Stomach (tissue), 9 donors: ENCODE measurements around the gene HEPH. TPM values are rescaled to one million over a fixed set of nuclear protein-coding genes. Genes with fewer than 3 reads are reported as not detected.

ENCODE experiments used
- DNase-seq, 2 donors: peaks; one replicate each; pipeline versions ENCODE4 v3.0.0 to v3.0.0-alpha.2; 2013 to 2019
- H3K27ac ChIP-seq, 5 donors: fragments of 200-600 bp in 4 of 5; sonication (generic) in 4 of 5; one replicate each; pipeline ENCODE4 v1.5.1; 2013 to 2019; ENCODE audit warnings: mild to moderate bottlenecking in 1 of 5, moderate library complexity in 1 of 5
- H3K27me3 ChIP-seq, 3 donors: fragments of 200-600 bp; sonication (generic); one replicate each; pipeline ENCODE4 v1.5.1; 2017 to 2019; ENCODE audit warnings: mixed run types in 1 of 3
- H3K36me3 ChIP-seq, 4 donors: fragments of 200-600 bp; sonication (generic); 1 replicate in 3 of 4; 2 replicates in 1 of 4; pipeline ENCODE4 v1.5.1; 2016 to 2019
- H3K4me1 ChIP-seq, 4 donors: fragments of 200-600 bp; sonication (generic); one replicate each; pipeline ENCODE4 v1.5.1; 2016 to 2019
- H3K4me3 ChIP-seq, 4 donors: fragments of 200-600 bp; sonication (generic) in 3 of 4; one replicate each; pipeline ENCODE4 v1.5.1; 2016 to 2019; ENCODE audit warnings: mild to moderate bottlenecking in 1 of 4
- H3K9me3 ChIP-seq, 4 donors: fragments of 200-600 bp; sonication (generic); one replicate each; pipeline ENCODE4 v1.5.1; 2016 to 2019
- CTCF ChIP-seq, 7 experiments: fragments of 450-650 bp in 4 of 7; fragments of 200-600 bp in 3 of 7; sonication (generic) in 3 of 7; IDR thresholded peaks; one replicate each; pipeline ENCODE4 v1.5.1; 2016 to 2019; ENCODE audit warnings: antibody characterized with exemption in 7 of 7, control low read depth in 2 of 7, mild to moderate bottlenecking in 1 of 7
- EP300 ChIP-seq: sonication (generic); formaldehyde crosslinking; IDR thresholded peaks from one replicate; pipeline ENCODE4 v1.6.1; 2017; ENCODE audit warnings: antibody characterized with exemption
- POLR2A ChIP-seq, 4 donors: fragments of 450-650 bp; IDR thresholded peaks; one replicate each; pipeline ENCODE4 v1.6.1; 2016; ENCODE audit warnings: antibody characterized with exemption in 4 of 4, control low read depth in 2 of 4, mild to moderate bottlenecking in 1 of 4, moderate library complexity in 1 of 4
- POLR2AphosphoS5 ChIP-seq, 3 donors: sonication (generic); formaldehyde crosslinking; IDR thresholded peaks; one replicate each; pipeline ENCODE4 v1.6.1; 2016; ENCODE audit warnings: antibody characterized with exemption in 3 of 3
- WGBS, 5 donors: extraction: QIAGEN DNeasy Blood & Tissue Kit in 3 of 5; methylation state at CpG; one replicate each; pipeline versions ENCODE4 v1.1.5 to v1.1.7; 2013 to 2018; 5-methylcytosine and 5-hydroxymethylcytosine counted together
- intact Hi-C: fragments of 100-400 bp; cut with DNase I; formaldehyde crosslinking; loops from one replicate; pipeline ENCODE4 v1.15.1; 2023; ENCODE audit warnings: low total_unique reads
- polyA plus RNA-seq, 3 donors: library from polyadenylated mRNA; stranded (reverse); fragments of 200-250 nt; gene quantifications; one replicate each; pipeline ENCODE4 v1.2.3, GENCODE V29; 2013
- total RNA-seq, 5 donors: library from RNA; depleted of rRNA; stranded (reverse); fragments of >200 nt; gene quantifications; one replicate each; pipeline versions ENCODE4 v1.1.0 to v1.2.3, GENCODE V29; 2014 to 2016
- donor health status: healthy with polysubstance abuse.
- donor health status: Bipolar disorder and iron deficiency.
- donor health status: healthy.

The HEPH gene
- total and polyA plus RNA-seq, 8 donors, result 0.93 to 94.7 (median 12.4) TPM

DNA sequence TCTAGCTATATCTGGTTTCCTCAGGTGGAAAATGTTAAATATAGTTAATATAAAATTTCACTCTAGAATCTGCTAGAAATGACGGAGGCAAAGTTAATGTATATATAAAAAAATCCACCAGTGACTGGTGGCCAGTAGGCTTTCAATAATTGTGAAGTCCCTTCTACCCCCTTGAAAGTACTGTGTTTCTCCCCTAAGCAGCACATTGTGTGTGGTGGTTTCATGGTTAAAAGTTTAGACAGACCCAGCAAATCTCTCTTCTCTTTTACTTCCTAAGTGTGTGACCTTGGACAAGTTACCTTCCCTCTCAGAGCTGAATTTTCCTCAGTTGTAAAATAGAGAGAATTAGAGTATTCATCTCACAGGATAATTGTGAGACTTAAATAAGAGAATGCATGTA lies 600 bp upstream of the HEPH start:
- Histone ChIP-seq H3K27ac (no peak overlapping the region), H3K36me3 (no peaks in the 10 kb centered on the region), H3K9me3 (no peaks in the 10 kb centered on the region), H3K4me3 (no peak overlapping the region), H3K4me1 (peaks cover 0 to 4% (median 0%) of the 10 kb centered on the region in 4 donors), H3K27me3 (no peaks in the 10 kb centered on the region)
- intact Hi-C loops, result no loop called here
- 40 to 82% (median 68%) methylated on average over 1 of the region's 1 CpG for WGBS, 5 donors
- DNase-seq, result no peak
- TF ChIP-seq POLR2AphosphoS5 (IDR thresholded peaks at IDR 0.05) (no peak), POLR2A (IDR thresholded peaks at IDR 0.05) (no peak), CTCF (IDR thresholded peaks at IDR 0.05) (no peak), EP300 (no peak)

DNA sequence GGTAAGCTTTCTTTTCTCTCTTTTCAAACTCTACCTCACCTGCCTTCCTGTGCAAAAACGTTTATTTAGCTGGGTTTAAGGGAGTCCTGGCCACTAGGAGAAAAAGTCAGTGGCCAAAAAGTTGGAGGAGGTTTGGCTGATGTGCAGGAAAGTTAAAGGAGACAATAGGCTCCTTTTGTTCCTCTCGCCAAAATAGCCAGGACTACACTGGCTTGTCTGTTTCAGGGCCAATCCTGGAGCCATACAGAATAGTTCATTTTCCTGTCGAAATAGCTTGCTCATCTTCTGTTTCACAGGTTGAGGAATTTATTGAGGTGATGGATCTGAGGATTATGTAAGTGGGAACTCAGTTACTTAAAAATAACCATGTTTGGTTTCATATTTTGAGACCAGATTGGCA lies 423 bp downstream of the HEPH start:
- WGBS, 5 donors, result 19 to 24% (median 23%) methylated on average over 3 of the region's 3 CpGs
- H3K27me3 ChIP-seq, result no peaks in the 10 kb centered on the region
- DNase-seq, result no peak
- no peak for TF ChIP-seq CTCF (IDR thresholded peaks at IDR 0.05)
- H3K36me3 ChIP-seq, result no peaks in the 10 kb centered on the region
- H3K9me3 ChIP-seq, result no peaks in the 10 kb centered on the region
- H3K4me1 ChIP-seq, result peaks cover 0 to 4% (median 0%) of the 10 kb centered on the region in 4 donors
- intact Hi-C loops, result no loop called here
- H3K4me3 ChIP-seq, result peak overlapping the region; percentile 23 to 35 (median 29)
- H3K27ac ChIP-seq, result peak overlapping the region in 2 of 5 donors; percentile 13 to 39

DNA sequence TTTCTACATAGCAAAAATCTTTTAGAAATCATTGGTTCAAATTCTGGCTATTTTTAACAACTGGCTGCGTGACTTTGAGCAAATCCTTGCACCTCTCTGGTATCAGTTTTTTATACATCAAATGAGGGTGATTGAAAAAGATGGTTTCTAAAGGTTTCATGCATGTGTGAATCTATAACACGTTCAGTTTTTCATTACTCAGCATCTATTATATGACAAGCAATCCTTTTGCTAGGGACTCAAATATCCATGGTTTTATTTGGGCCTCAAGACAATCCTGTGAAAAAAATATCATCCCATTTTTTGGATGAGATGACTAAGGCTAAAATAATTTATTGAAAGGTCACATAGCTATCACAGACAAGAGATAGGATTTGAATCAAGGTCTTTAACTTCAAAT lies 884 bp downstream of the HEPH start:
- H3K27ac ChIP-seq, result peak overlapping the region in 1 of 5 donors; percentile 13
- intact Hi-C loops, result no loop called here
- DNase-seq, result no peak
- H3K36me3 ChIP-seq, result no peaks in the 10 kb centered on the region
- no peaks in the 10 kb centered on the region for H3K9me3 ChIP-seq
- TF ChIP-seq CTCF (IDR thresholded peaks at IDR 0.05) (no peak), EP300 (no peak)
- H3K4me3 ChIP-seq, result peak overlapping the region; percentile 23 to 35 (median 29)
- H3K27me3 ChIP-seq, result no peaks in the 10 kb centered on the region
- WGBS, 5 donors, result 23 to 49% (median 33%) methylated on average over 2 of the region's 2 CpGs
- H3K4me1 ChIP-seq, result peaks cover 0 to 4% (median 0%) of the 10 kb centered on the region in 4 donors

GRCh38 chrX:66166671-66167070 lies 2.6 kb downstream of the HEPH start:
- no peak for TF ChIP-seq POLR2A (IDR thresholded peaks at IDR 0.05)
- TF ChIP-seq POLR2AphosphoS5 (IDR thresholded peaks at IDR 0.05), result no peak
- TF ChIP-seq EP300, result no peak
- no peak for TF ChIP-seq CTCF (IDR thresholded peaks at IDR 0.05)
- Histone ChIP-seq H3K36me3 (no peaks in the 10 kb centered on the region), H3K27me3 (no peaks in the 10 kb centered on the region), H3K9me3 (no peaks in the 10 kb centered on the region), H3K27ac (no peak overlapping the region), H3K4me1 (peaks cover 0 to 4% (median 0%) of the 10 kb centered on the region in 4 donors), H3K4me3 (no peak overlapping the region)
- no peak for DNase-seq
- intact Hi-C loops, result no loop called here
